HG02981 (cell line): Measurements from ENCODE around the gene IL18RAP.

Experiments
- ATAC-seq: cut with Tn5 transposase; IDR thresholded peaks from one replicate; pipeline ENCODE4 v1.9.1; 2021; ENCODE audit warnings: mild to moderate bottlenecking, moderate library complexity; ENCODE audit not compliant: unreplicated experiment

The IL18RAP gene, protein sequence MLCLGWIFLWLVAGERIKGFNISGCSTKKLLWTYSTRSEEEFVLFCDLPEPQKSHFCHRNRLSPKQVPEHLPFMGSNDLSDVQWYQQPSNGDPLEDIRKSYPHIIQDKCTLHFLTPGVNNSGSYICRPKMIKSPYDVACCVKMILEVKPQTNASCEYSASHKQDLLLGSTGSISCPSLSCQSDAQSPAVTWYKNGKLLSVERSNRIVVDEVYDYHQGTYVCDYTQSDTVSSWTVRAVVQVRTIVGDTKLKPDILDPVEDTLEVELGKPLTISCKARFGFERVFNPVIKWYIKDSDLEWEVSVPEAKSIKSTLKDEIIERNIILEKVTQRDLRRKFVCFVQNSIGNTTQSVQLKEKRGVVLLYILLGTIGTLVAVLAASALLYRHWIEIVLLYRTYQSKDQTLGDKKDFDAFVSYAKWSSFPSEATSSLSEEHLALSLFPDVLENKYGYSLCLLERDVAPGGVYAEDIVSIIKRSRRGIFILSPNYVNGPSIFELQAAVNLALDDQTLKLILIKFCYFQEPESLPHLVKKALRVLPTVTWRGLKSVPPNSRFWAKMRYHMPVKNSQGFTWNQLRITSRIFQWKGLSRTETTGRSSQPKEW

DNA sequence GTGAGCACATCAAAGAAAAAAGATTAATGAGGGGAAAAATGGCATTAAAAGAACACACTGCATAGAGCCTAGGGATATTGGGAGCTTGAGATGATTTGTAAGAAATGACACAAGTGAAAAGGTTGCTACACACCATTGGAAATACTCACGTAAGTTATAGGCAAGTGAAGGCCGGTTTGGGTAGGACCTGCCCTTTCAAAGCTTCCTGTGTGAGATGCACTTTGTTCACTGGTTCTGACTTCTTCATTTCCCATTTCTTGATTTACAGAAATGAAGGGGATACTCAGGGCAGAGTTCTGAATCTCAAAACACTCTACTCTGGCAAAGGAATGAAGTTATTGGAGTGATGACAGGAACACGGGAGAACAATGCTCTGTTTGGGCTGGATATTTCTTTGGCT lies at the start of gene IL18RAP:
IL18RAP (plus strand) TSS at position 251 of the 400 bp plus-strand sequence; CDS start at position 369, 118 bp downstream.
- no peak for ATAC-seq

DNA sequence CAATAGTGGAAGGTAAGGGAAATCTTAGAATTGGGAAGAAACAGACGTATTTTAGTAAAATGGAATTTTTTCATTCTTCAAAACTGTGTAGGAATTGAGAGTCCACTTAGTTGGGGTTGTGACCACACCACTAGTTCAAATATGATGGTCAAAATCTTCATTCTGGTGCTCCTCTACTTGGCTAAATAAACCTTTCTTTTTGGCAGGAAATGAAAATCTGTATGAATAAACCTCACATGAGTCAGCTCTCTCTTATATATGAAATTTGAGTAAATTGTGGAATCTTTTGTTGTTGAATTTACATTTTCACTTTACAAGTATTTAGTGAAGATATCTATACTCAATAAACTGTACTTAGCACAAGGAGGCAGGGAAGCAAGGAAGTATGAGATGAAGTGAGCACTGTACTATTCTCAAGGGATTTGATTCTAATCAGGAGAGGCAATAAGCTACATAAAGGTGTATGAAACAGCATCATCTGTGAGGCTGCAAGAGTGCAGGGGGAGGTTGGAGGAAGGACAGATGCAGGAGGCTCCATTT lies 46.8 kb upstream of the IL18RAP start:
- ATAC-seq: no peak

DNA sequence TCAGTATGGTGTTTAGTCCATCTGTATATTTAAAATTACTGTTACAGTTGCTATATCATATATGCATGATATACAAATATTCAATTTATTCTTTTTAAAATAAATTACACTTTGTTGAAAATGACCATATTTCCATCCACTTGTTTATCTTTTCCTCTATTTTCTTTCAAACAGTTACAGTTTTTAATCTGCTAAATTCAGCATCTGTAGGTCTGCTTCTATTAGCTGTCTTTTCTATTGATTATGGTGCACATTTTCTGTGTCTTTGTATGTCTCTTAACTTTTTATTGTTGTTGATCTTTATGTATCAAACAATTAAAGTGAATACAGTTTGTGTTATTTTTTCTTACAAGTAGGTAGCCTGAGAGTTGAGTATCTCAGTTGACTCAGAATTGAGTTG lies 39.2 kb upstream of the IL18RAP start:
- ATAC-seq: no peak

DNA sequence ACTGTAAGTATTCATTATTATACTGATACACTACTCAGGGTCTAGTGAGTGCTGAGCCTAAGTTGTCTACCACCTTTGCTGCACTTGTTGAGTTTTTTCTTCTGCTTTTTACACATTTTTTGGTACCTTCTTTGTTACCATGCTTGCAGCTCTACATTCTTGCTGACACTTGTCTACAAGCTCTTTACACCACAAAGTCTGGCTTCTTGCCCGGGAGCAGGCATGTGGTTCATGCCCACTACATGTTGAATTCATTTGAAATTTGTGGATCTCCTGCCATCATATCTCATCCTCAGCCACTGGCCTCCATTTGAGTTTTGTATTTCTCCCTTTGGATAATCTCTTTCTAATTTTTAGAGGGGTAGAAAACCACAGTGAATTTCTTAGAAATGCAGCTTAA lies 37.4 kb upstream of the IL18RAP start:
- ATAC-seq: no peak

- ATAC-seq: no peak
Observed at GRCh38 chr2:102386004-102386403, 37.0 kb upstream of the IL18RAP start.

DNA sequence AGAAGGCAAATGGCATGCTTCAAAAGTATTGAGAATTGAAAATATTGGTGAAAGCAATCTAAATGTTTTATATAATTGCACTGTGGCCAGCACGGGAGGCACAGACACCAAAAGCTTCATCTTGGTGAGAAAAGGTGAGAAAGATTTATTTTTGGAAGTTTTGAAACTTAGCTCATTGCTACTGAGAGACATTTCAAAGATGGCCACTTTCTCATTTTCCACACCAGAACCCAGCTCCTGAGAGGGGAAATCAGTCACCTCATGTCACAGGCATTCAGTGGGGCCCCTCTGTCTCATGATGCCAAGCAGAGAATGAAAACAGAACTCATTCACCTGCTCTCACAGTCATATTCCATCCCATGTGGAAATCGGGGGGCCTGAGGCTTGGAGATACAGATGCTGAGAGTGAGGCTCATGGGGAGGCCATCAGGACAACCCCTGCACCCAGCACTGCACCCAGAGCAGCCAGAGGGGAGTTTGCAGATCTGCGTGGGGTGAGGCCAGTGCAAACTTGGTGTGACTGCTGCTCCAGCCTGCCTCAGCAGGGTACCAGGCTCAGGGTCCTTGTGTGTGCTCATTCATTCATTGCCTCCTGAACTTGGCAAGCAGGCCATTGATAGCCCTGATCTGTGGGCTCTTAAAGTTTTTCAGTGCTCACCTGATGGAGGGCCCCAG lies 36.0 kb upstream of the IL18RAP start:
- ATAC-seq: no peak

- ATAC-seq: no peak
Observed at GRCh38 chr2:102387763-102388546, 35.0 kb upstream of the IL18RAP start.

DNA sequence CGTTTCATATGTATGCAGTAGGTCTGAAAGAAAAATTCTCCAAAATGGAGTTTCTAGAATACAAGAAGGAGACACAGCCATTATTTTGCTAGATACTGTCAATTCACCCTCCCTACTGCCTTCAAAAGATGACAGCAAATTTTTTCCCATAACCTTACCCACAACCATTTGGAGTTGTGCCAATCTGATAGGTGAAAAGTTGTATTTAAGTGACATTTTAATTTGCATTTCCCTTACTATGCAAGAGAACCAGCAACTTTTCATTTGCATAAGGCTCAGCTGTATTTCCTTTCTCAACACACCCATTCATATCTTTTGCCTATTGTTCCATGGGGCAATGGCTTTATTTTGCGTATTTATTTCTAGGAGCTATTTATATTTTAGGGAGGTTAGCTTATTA lies 31.4 kb upstream of the IL18RAP start:
- ATAC-seq: no peak

DNA sequence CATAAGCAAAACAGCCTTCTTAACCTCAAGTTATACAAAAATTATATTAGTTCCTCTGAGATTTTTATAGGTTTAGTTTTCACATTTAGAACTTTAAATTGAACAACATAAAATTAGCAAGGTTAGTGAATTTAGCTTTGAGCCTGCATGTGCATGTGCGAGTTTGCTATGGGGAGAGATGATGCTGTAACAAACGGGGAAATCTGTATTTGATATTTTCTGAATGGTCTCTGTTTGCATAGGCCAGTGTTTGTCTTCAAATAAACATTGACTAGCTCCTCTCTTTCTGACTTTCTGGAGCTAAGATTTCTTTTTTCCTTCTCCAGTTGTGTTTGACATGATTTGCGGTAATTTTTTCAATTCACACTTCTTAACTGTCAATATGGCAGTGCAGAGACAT lies 30.9 kb upstream of the IL18RAP start:
- ATAC-seq: no peak

GRCh38 chr2:102392942-102393341 lies 30.0 kb upstream of the IL18RAP start:
- ATAC-seq: no peak

DNA sequence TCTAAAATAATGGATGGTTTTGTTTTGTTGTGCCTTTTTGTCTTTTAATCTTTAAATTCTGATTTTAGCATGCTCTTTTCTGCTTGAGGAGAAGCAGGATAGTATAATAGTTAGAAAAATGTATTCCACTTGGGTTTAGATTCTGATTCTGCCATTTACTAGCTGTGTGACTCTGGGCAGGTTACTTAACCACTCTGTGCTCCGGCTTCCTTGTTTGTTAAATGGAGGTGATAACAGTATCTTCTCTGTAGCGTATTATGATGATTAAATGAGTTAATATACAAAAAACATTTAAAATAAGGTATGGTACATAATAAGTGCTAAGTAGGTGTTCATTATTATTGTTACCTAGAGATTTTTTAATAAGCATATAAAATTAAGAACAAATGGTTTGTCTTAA lies 26.9 kb upstream of the IL18RAP start:
- ATAC-seq: no peak

GRCh38 chr2:102397209-102397608 lies 25.8 kb upstream of the IL18RAP start:
- ATAC-seq: no peak

- no peak for ATAC-seq
Observed at GRCh38 chr2:102399499-102400141, 23.3 kb upstream of the IL18RAP start.

- no peak for ATAC-seq
Observed at GRCh38 chr2:102401456-102401855, 21.5 kb upstream of the IL18RAP start.

DNA sequence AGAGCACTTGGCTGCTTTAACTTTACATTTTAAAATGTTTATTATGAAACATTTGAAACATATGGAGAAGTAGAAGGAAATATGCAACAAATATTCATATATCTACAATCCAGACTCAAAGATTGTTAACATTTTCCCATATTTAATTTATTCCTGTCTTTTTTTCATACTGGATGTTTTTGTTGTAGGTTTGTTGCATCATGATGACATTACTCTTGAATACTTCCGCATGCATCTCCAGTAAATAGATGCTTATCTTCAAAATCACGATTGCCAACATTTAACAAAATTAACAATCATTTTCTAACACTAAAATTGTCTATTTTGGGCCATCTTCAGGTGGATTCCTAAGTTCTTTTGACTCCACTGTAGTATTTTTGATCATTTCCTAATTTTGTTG lies 21.1 kb upstream of the IL18RAP start:
- no peak for ATAC-seq

DNA sequence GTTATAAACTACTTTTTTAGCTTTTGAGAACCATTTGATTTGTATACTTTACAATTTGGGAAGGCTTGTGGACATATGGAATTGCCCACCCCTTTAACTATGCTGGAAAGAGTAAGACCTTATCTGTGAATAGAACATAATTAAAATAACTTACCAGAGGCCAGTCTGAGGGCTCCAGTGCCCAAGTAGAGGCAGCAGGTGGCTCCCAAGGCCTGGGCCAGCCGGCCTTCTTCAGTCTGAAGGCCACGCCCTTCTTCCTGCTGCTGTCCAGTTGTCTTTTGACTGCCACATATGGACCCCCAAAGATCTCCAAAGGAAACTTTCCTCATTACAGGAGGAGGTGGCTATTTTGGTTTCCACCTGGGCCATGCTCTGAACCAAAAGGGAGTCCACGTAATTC lies 12.0 kb upstream of the IL18RAP start:
- no peak for ATAC-seq

DNA sequence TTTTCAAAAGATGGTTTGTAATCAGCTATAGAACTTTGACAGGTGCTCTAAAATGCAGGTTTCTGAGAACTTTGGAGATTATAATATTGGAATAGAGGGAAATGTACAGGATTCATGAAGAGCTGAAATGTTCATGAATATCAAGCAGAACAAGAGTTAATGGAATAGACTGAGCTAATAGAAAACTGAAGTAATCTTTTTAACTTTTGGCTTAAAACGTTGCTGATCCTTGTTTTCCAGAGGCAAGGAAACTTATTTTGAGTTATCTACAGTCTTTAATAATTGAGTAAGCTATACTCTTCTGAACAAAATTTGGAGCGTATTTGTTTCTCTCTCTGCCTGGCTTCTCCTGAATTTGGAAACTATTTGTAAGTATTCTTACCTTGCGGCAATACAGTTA lies 10.8 kb upstream of the IL18RAP start:
- ATAC-seq: no peak

- peak; percentile 60 for ATAC-seq
Observed at GRCh38 chr2:102417946-102418345, 5.0 kb upstream of the IL18RAP start.

- ATAC-seq: peak; percentile 84
Observed at GRCh38 chr2:102418421-102418961, 4.5 kb upstream of the IL18RAP start.

GRCh38 chr2:102420290-102420689 lies 2.7 kb upstream of the IL18RAP start:
- ATAC-seq: no peak
